ENCODE data around the gene CACNG7.
A peak's percentile ranks its signal among the peaks of the same experiment; 100 is the strongest.
"Not testable (repeated sequence)": the region's sequence is repeated elsewhere in the genome, so short reads cannot be mapped to it uniquely, and the experiment has no call there.

Gene CACNG7

GRCh38 chr19:53908935-53909415 lies at the start of gene CACNG7:
Gene CACNG7 (plus strand): TSS chr19:53909278. CDS start chr19:53912832, 3,554 bp downstream.
- DNase-seq, result no peak

GRCh38 chr19:53864308-53864836 lies 44.7 kb upstream of the CACNG7 start:
- no peak for DNase-seq

- no peak for DNase-seq
Observed at GRCh38 chr19:53865523-53865917, 43.6 kb upstream of the CACNG7 start.

- DNase-seq, result peak; percentile 91
Observed at GRCh38 chr19:53865918-53866864, 42.9 kb upstream of the CACNG7 start.

GRCh38 chr19:53866865-53867224 lies 42.2 kb upstream of the CACNG7 start:
- no peak for DNase-seq

GRCh38 chr19:53867225-53868090 lies 41.6 kb upstream of the CACNG7 start, which contains the start of gene MYADM:
Gene MYADM (plus strand): TSS chr19:53867883. CDS start chr19:53873530, 5,647 bp downstream.
- DNase-seq, result peak; percentile 100

GRCh38 chr19:53868091-53868891 lies 40.8 kb upstream of the CACNG7 start:
- DNase-seq, result peak; percentile 83

GRCh38 chr19:53868892-53869804 lies 39.9 kb upstream of the CACNG7 start:
- DNase-seq, result peak; percentile 93

GRCh38 chr19:53869805-53870484 lies 39.1 kb upstream of the CACNG7 start:
- DNase-seq, result not testable (repeated sequence)

- DNase-seq, result no peak
Observed at GRCh38 chr19:53870485-53870844, 38.6 kb upstream of the CACNG7 start.

- no peak for DNase-seq
Observed at GRCh38 chr19:53871454-53871853, 37.6 kb upstream of the CACNG7 start.

- DNase-seq, result no peak
Observed at GRCh38 chr19:53872762-53873161, 36.3 kb upstream of the CACNG7 start.

- DNase-seq, result no peak
Observed at GRCh38 chr19:53873773-53874605, 35.1 kb upstream of the CACNG7 start.

GRCh38 chr19:53874606-53874990 lies 34.5 kb upstream of the CACNG7 start:
- no peak for DNase-seq

GRCh38 chr19:53875602-53876325 lies 33.3 kb upstream of the CACNG7 start:
- no peak for DNase-seq

GRCh38 chr19:53876651-53877224 lies 32.3 kb upstream of the CACNG7 start:
- no peak for DNase-seq

GRCh38 chr19:53877361-53877766 lies 31.7 kb upstream of the CACNG7 start:
- DNase-seq, result no peak

GRCh38 chr19:53878776-53879139 lies 30.3 kb upstream of the CACNG7 start:
- DNase-seq, result no peak

Measured in right forelimb (tissue), 1 donor.